ENCODE measurements around the gene OTOS. TPM values are rescaled to one million over a fixed set of nuclear protein-coding genes. Genes with fewer than 3 reads are reported as not detected.

Gene OTOS
- total and polyA plus RNA-seq, 2 of the 13 experiments (the other 11 are each of a cell fraction or from before 2014, with no cell fraction given): not detected

GRCh38 chr2:240136013-240136670, 4.3 kb downstream of the OTOS start, which contains the start of gene COPS9 (continued):
- 0 out of 2 replicates have a peak, but pooled peaks have one; percentile 69 for TF ChIP-seq TERF1 (CRISPR knock-in tag; IDR thresholded peaks at IDR 0.05)
- TF ChIP-seq FOXP4 (CRISPR knock-in tag; IDR thresholded peaks at IDR 0.05): peak; percentile 12; the same call in 1 of the 2 replicates
- TF ChIP-seq THAP8 (CRISPR knock-in tag; IDR thresholded peaks at IDR 0.05; ENCODE audit: borderline replicate concordance): no peak
- TF ChIP-seq NFKB2 (CRISPR knock-in tag; IDR thresholded peaks at IDR 0.05; ENCODE audit: borderline replicate concordance): peak; percentile 67; the same call in 1 of the 2 replicates
- no peak; the same call in 1 of the 2 replicates for TF ChIP-seq ZBTB26 (CRISPR knock-in tag; IDR thresholded peaks at IDR 0.05; ENCODE audit: borderline replicate concordance)
- TF ChIP-seq ATF1 (CRISPR knock-in tag; IDR thresholded peaks at IDR 0.05): no peak
- TF ChIP-seq SCMH1 (CRISPR knock-in tag; IDR thresholded peaks at IDR 0.05; ENCODE audit: borderline replicate concordance): no peak
- TF ChIP-seq ELK4 (CRISPR knock-in tag; IDR thresholded peaks at IDR 0.05; ENCODE audit: borderline replicate concordance): peak; percentile 90; the same call in 1 of the 2 replicates
- no peak for TF ChIP-seq MAFK (conservative IDR thresholded peaks at IDR 0.05 in 1 of 2, IDR thresholded peaks at IDR 0.05 in 1 of 2; ENCODE audit: low read length in 2 of 2)
- TF ChIP-seq KLF11 (CRISPR knock-in tag; IDR thresholded peaks at IDR 0.05): no peak
- peak; percentile 85 for TF ChIP-seq ZNF784 (CRISPR knock-in tag; IDR thresholded peaks at IDR 0.05; ENCODE audit: borderline replicate concordance)
- TF ChIP-seq DBP (CRISPR knock-in tag; IDR thresholded peaks at IDR 0.05; ENCODE audit: not compliant biosample characterization): no peak
- 0 out of 2 replicates have a peak, but pooled peaks have one; percentile 28 for TF ChIP-seq ZNF773 (CRISPR knock-in tag; IDR thresholded peaks at IDR 0.05; ENCODE audit: borderline replicate concordance)
- no peak for TF ChIP-seq WIZ (CRISPR knock-in tag; IDR thresholded peaks at IDR 0.05)
- TF ChIP-seq SALL2 (CRISPR knock-in tag; IDR thresholded peaks at IDR 0.05): peak; percentile 49; the same call in 1 of the 2 replicates
- 0 out of 2 replicates have a peak, but pooled peaks have one; percentile 31 for TF ChIP-seq HOXA7 (CRISPR knock-in tag; IDR thresholded peaks at IDR 0.05)
- no peak for TF ChIP-seq ZNF460 (CRISPR knock-in tag; IDR thresholded peaks at IDR 0.05; ENCODE audit: borderline replicate concordance)
- peak; percentile 93 for TF ChIP-seq XRCC5 (optimal IDR thresholded peaks at IDR 0.05; ENCODE audit: low read length)
- TF ChIP-seq HMGA1 (CRISPR knock-in tag; conservative IDR thresholded peaks at IDR 0.05): no peak
